Stimulated activated CD8-positive, alpha-beta memory T cell treated with anti-CD3 and anti-CD28 coated beads, Interleukin-7, amount 100 ng/mL, for 1 hour (primary cell): ENCODE results near the gene JPH4.

Source experiments
- DNase-seq, 2 donors: peaks; one replicate each; pipeline ENCODE4 v3.0.0-alpha.2; 2020; ENCODE audit warnings: low read depth in 2 of 2

Gene JPH4

GRCh38 chr14:23563473-23564180 is 15.0 kb downstream of the JPH4 start:
- no peak for DNase-seq

- DNase-seq = peak in 1 of 2 donors; percentile 41
Measured at GRCh38 chr14:23562822-23563472, 15.6 kb downstream of the JPH4 start.

- DNase-seq = no peak
Measured at GRCh38 chr14:23561873-23562821, 16.4 kb downstream of the JPH4 start.

GRCh38 chr14:23561259-23561658 is 17.3 kb downstream of the JPH4 start:
- no peak for DNase-seq

- no peak for DNase-seq
Measured at GRCh38 chr14:23559926-23560520, 18.6 kb downstream of the JPH4 start.

- peak in 1 of 2 donors; percentile 51 for DNase-seq
Measured at GRCh38 chr14:23559010-23559925, 19.3 kb downstream of the JPH4 start.

GRCh38 chr14:23558346-23559009 is 20.1 kb downstream of the JPH4 start:
- no peak for DNase-seq

GRCh38 chr14:23557946-23558345 is 20.6 kb downstream of the JPH4 start:
- DNase-seq = no peak

GRCh38 chr14:23557521-23557920 is 21.1 kb downstream of the JPH4 start:
- no peak for DNase-seq

- no peak for DNase-seq
Measured at GRCh38 chr14:23556700-23557440, 21.7 kb downstream of the JPH4 start.

GRCh38 chr14:23555882-23556699 is 22.5 kb downstream of the JPH4 start, which contains the start of gene THTPA:
Gene THTPA (plus strand): TSS chr14:23556271. CDS start chr14:23556758, 487 bp downstream.
- peak; percentile 81 to 86 for DNase-seq

GRCh38 chr14:23555533-23555881 is 23.1 kb downstream of the JPH4 start:
- DNase-seq = no peak

GRCh38 chr14:23551266-23552028 is 27.1 kb downstream of the JPH4 start, which contains the start of gene ZFHX2:
Gene ZFHX2 (minus strand): TSS chr14:23551765. CDS start chr14:23535325, 16,440 bp downstream.
- peak; percentile 45 to 52 for DNase-seq

- DNase-seq = no peak
Measured at GRCh38 chr14:23550812-23551265, 27.8 kb downstream of the JPH4 start.

- no peak for DNase-seq
Measured at GRCh38 chr14:23550131-23550811, 28.3 kb downstream of the JPH4 start.

- no peak for DNase-seq
Measured at GRCh38 chr14:23548351-23549318, 30.0 kb downstream of the JPH4 start.
